HL-60 (cell line): ENCODE results near the gene MIDN.

Source experiments
- DNase-seq, 2 experiments: peaks; one replicate each; pipeline ENCODE4 v3.0.0-alpha.2; 2010 to 2020; ENCODE audit warnings: low read depth in 1 of 2, low spot score in 1 of 2
- H3K27ac ChIP-seq: fragments of 250-450 bp; sonication (Bioruptor Pico); replicated peaks from 2 replicates; pipeline ENCODE4 v1.5.1; 2020; ENCODE audit warnings: mild to moderate bottlenecking, moderate library complexity
- H3K27me3 ChIP-seq: fragments of 250-450 bp; sonication (Bioruptor Pico); 2 replicates; pipeline ENCODE4 v1.5.1; 2021; ENCODE audit warnings: mild to moderate bottlenecking, moderate library complexity; ENCODE audit not compliant: insufficient read depth, poor library complexity, severe bottlenecking
- H3K4me3 ChIP-seq: replicated peaks from 2 replicates; pipeline ENCODE4 v1.5.1; 2011; ENCODE audit warnings: mild to moderate bottlenecking, control low read depth, low read length; ENCODE audit not compliant: insufficient read depth
- CTCF ChIP-seq: IDR thresholded peaks from one replicate; pipeline ENCODE4 v1.5.1; 2011; ENCODE audit warnings: low read length, control low read depth, inconsistent platforms; ENCODE audit not compliant: insufficient read depth
- GABPA ChIP-seq: IDR thresholded peaks from 2 replicates; pipeline ENCODE4 v1.6.1; 2012; ENCODE audit warnings: low read depth
- POLR2AphosphoS5 ChIP-seq: IDR thresholded peaks from 2 replicates; pipeline ENCODE4 v1.6.1; 2012; ENCODE audit warnings: low read depth
- SPI1 ChIP-seq: IDR thresholded peaks from 2 replicates; pipeline ENCODE4 v1.6.1; 2012; ENCODE audit warnings: low read depth, mild to moderate bottlenecking, borderline replicate concordance
- TF ChIP-seq, protein P1 (sequence below): IDR thresholded peaks from 2 replicates; pipeline ENCODE4 v1.6.1; 2012; ENCODE audit warnings: low read depth; ENCODE audit not compliant: insufficient replicate concordance

Gene MIDN

GRCh38 chr19:1275260-1275975 is 27.0 kb downstream of the MIDN start, which contains the start of gene FAM174C:
FAM174C (plus strand) TSS chr19:1275530; CDS start chr19:1275550, 20 bp downstream.
- DNase-seq = peak; percentile 96 to 98
- peak; percentile 66 for TF ChIP-seq POLR2AphosphoS5
- TF ChIP-seq SPI1 = no peak
- Histone ChIP-seq H3K27me3 (no peaks in the 10 kb centered on the region), H3K4me3 (peak within 1 kb of the TSS; percentile 74), H3K27ac (peak within 1 kb of the TSS; percentile 100)

DNA sequence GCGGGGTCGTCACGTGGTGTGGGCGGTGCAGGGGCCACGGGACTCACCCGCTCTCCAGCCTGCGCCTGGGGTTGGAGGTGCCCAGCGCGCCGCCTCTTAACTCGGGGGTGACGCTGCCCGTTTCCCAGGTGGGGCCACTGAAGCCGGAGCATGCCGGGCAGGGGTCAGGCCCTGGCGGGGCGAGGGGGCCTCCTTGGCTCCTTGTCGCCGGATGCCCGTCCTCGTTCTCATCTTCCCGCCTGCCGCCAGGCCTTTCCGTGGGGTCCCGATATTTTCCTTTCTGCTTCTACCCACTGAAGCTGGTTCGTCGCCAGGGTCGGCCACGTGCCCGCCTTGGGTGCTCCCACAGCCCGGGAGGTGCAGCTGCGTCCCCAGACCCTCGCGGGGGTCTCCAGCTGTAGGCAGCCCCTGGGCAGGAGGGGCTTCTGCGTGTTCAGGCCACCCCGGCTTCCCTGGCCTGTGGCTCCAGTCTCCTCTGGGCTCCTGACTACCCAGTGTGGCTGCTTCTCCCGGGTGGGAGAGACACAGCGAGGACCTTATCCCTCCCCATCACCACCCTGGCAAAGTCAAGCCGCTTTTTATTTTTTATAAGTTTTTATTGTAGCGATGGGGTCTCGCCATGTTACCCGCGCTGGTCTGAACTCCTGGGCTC is 27.7 kb downstream of the MIDN start:
- peak overlapping the region; percentile 74 for H3K4me3 ChIP-seq
- DNase-seq = no peak
- no peaks in the 10 kb centered on the region for H3K27me3 ChIP-seq
- TF ChIP-seq POLR2AphosphoS5 (no peak), SPI1 (no peak), GABPA (no peak), CTCF (no peak)
- TF ChIP-seq, protein P1, sequence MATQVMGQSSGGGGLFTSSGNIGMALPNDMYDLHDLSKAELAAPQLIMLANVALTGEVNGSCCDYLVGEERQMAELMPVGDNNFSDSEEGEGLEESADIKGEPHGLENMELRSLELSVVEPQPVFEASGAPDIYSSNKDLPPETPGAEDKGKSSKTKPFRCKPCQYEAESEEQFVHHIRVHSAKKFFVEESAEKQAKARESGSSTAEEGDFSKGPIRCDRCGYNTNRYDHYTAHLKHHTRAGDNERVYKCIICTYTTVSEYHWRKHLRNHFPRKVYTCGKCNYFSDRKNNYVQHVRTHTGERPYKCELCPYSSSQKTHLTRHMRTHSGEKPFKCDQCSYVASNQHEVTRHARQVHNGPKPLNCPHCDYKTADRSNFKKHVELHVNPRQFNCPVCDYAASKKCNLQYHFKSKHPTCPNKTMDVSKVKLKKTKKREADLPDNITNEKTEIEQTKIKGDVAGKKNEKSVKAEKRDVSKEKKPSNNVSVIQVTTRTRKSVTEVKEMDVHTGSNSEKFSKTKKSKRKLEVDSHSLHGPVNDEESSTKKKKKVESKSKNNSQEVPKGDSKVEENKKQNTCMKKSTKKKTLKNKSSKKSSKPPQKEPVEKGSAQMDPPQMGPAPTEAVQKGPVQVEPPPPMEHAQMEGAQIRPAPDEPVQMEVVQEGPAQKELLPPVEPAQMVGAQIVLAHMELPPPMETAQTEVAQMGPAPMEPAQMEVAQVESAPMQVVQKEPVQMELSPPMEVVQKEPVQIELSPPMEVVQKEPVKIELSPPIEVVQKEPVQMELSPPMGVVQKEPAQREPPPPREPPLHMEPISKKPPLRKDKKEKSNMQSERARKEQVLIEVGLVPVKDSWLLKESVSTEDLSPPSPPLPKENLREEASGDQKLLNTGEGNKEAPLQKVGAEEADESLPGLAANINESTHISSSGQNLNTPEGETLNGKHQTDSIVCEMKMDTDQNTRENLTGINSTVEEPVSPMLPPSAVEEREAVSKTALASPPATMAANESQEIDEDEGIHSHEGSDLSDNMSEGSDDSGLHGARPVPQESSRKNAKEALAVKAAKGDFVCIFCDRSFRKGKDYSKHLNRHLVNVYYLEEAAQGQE = no peak
- H3K27ac ChIP-seq = peak overlapping the region; percentile 89

DNA sequence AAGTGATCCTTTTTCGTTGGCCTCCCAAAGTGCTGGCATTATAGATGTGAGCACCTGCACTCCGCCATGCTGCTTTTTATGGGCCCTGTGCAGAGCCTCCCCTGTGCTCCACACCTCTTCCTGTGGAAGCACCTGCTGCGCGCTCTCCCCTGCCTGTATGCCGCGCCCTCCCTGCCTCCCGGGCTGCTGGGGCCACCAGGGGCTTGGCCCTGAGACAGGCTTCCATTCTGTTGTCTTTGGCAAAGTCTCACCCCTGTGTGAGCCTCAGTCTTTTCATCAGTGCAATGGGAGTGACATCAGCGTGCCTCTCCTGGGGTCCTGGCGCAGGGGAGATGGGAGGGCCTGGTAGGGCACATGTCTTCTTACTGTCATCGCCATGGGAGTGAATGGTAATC is 28.2 kb downstream of the MIDN start:
- H3K27ac ChIP-seq = peak overlapping the region; percentile 89
- TF ChIP-seq CTCF (no peak), POLR2AphosphoS5 (0 out of 2 replicates have a peak, but pooled peaks have one; percentile 12), SPI1 (no peak), GABPA (no peak)
- TF ChIP-seq, protein P1 = no peak
- H3K4me3 ChIP-seq = peak overlapping the region; percentile 74
- no peaks in the 10 kb centered on the region for H3K27me3 ChIP-seq
- no peak for DNase-seq

- DNase-seq = no peak
- TF ChIP-seq POLR2AphosphoS5 (no peak), GABPA (no peak), SPI1 (no peak), CTCF (no peak)
- TF ChIP-seq, protein P1 = no peak
- H3K4me3 ChIP-seq = no peak overlapping the region
- H3K27me3 ChIP-seq = no peaks in the 10 kb centered on the region
- H3K27ac ChIP-seq = no peak overlapping the region
These were observed 28.7 kb downstream of the MIDN start for GRCh38 chr19:1277061-1277460.
